HCT116 (cell line): ENCODE measurements around the gene A2ML1. TPM values are rescaled to one million over a fixed set of nuclear protein-coding genes. Genes with fewer than 3 reads are reported as not detected.

ENCODE experiments used
- ATAC-seq: fragments of 200-7000 bp; cut with Tn5 transposase; 2 replicates; pipeline ENCODE4 v1.9.1; 2020; ENCODE audit warnings: mild to moderate bottlenecking, moderate library complexity
- BruUV-seq: library from RNA; stranded (reverse); fragments of 400-500 nt; replicated peaks from 2 replicates; lab custom pipeline; 2021; lab: Mats Ljungman, UMichigan
- CTCF ChIA-PET: fragments of 300-600 bp; sonication (Branson Sonifier 250); formaldehyde crosslinking; loops from one replicate; lab custom pipeline; 2021; ENCODE audit warnings: antibody characterized with exemption; lab: Charles Lee
- POLR2A ChIA-PET: fragments of 300-600, 350-600 bp; sonication (Branson Sonifier 250); formaldehyde crosslinking; loops from one replicate; lab custom pipeline; 2021; ENCODE audit warnings: antibody characterized with exemption; lab: Charles Lee
- RAD21 ChIA-PET, 2 experiments: fragments of 300-600 bp; sonication (Branson Sonifier 250); formaldehyde crosslinking; loops; one replicate each; lab custom pipeline; 2023; ENCODE audit warnings: low total read pairs in 2 of 2; ENCODE audit not compliant: uncharacterized antibody in 2 of 2, unreplicated experiment in 2 of 2, low non-redundant PET in 1 of 2; lab: Charles Lee
- DNase-seq: peaks from one replicate; pipeline ENCODE4 v3.0.0-alpha.2; 2010; ENCODE audit warnings: low read depth, low spot score
- H2AFZ ChIP-seq: fragments of 200-600 bp; shearing (Covaris generic), sonication (generic); 2 replicates; pipeline ENCODE4 v1.6.1; 2017; ENCODE audit warnings: low read depth, mixed run types, mixed read lengths, antibody characterized with exemption, low read length; ENCODE audit not compliant: poor library complexity, severe bottlenecking
- H3K27ac ChIP-seq: 2 replicates; pipeline ENCODE4 v1.5.1; 2012; ENCODE audit warnings: low read depth, low read length
- H3K27me3 ChIP-seq: fragments of 200-600 bp; sonication (generic); 2 replicates; pipeline ENCODE4 v1.6.1; 2016; ENCODE audit warnings: mixed run types, low read length, mixed read lengths; ENCODE audit not compliant: insufficient read depth
- H3K36me3 ChIP-seq, 2 experiments: fragments of 200-500 bp in 1 of 2; fragments of 200-600 bp in 1 of 2; sonication (Bioruptor generic) in 1 of 2; sonication (generic) in 1 of 2; 2 replicates each; pipeline versions ENCODE4 v1.5.1 to v1.6.1; 2014 to 2016; ENCODE audit warnings: low read length in 2 of 2, inconsistent platforms in 1 of 2, mixed read lengths in 1 of 2, mixed run types in 1 of 2; ENCODE audit not compliant: insufficient read depth in 2 of 2, control insufficient read depth in 1 of 2
- H3K4me1 ChIP-seq, 2 experiments: fragments of 200-600 bp in 1 of 2; sonication (generic) in 1 of 2; 2 replicates each; pipeline versions ENCODE4 v1.5.1 to v1.6.1; 2012 to 2017; ENCODE audit warnings: low read length in 2 of 2, inconsistent platforms in 1 of 2, mild to moderate bottlenecking in 1 of 2, mixed read lengths in 1 of 2, mixed run types in 1 of 2, moderate library complexity in 1 of 2; ENCODE audit not compliant: insufficient read depth in 2 of 2, control insufficient read depth in 1 of 2
- H3K4me2 ChIP-seq: fragments of 200-600 bp; sonication (generic); 2 replicates; pipeline ENCODE4 v1.6.1; 2017; ENCODE audit warnings: mixed run types, low read length, mixed read lengths
- H3K4me3 ChIP-seq, 2 experiments: fragments of 200-600 bp in 1 of 2; sonication (generic) in 1 of 2; replicated peaks in 1 of 2; 2 replicates each; pipeline ENCODE4 v1.5.1; 2011 to 2016; ENCODE audit warnings: low read length in 2 of 2, control low read depth in 1 of 2, low read depth in 1 of 2, mild to moderate bottlenecking in 1 of 2, mixed read lengths in 1 of 2, mixed run types in 1 of 2
- H3K79me2 ChIP-seq: fragments of 200-600 bp; sonication (generic); 2 replicates; pipeline ENCODE4 v1.6.1; 2017; ENCODE audit warnings: mild to moderate bottlenecking, mixed run types, low read length, moderate library complexity, mixed read lengths; ENCODE audit not compliant: insufficient read depth
- H3K9ac ChIP-seq: fragments of 200-600 bp; sonication (generic); 2 replicates; pipeline ENCODE4 v1.6.1; 2016; ENCODE audit warnings: low read length, mixed read lengths
- H3K9me2 ChIP-seq: fragments of 200-600 bp; sonication (generic), shearing (Covaris generic); 2 replicates; pipeline ENCODE4 v1.6.1; 2017; ENCODE audit warnings: mixed run types, mild to moderate bottlenecking, moderate library complexity; ENCODE audit not compliant: insufficient read depth
- H3K9me3 ChIP-seq, 2 experiments: fragments of 200-500 bp in 1 of 2; fragments of 200-600 bp in 1 of 2; sonication (Bioruptor generic) in 1 of 2; sonication (generic) in 1 of 2; 2 replicates each; pipeline ENCODE4 v1.6.1; 2014 to 2017; ENCODE audit warnings: low read length in 2 of 2, mixed read lengths in 2 of 2, inconsistent platforms in 1 of 2, low read depth in 1 of 2, mild to moderate bottlenecking in 1 of 2, mixed run types in 1 of 2, moderate library complexity in 1 of 2; ENCODE audit not compliant: control insufficient read depth in 1 of 2, insufficient read depth in 1 of 2
- H4K20me1 ChIP-seq: fragments of 200-600 bp; sonication (generic), shearing (Covaris generic); 2 replicates; pipeline ENCODE4 v1.6.1; 2017; ENCODE audit warnings: mixed run types, mild to moderate bottlenecking, moderate library complexity; ENCODE audit not compliant: insufficient read depth
- ATF3 ChIP-seq: IDR thresholded peaks from 2 replicates; pipeline ENCODE4 v1.6.1; 2012
- CEBPB ChIP-seq: IDR thresholded peaks from 2 replicates; pipeline ENCODE4 v1.6.1; 2012; ENCODE audit warnings: low read depth
- CTCF ChIP-seq, 3 experiments: fragments of 200-600 bp in 1 of 3; sonication (generic) in 1 of 3; IDR thresholded peaks in 2 of 3; conservative IDR thresholded peaks in 1 of 3; 2 replicates each; pipeline ENCODE4 v1.5.1; 2012 to 2017; ENCODE audit warnings: low read depth in 2 of 3, low read length in 2 of 3, antibody characterized with exemption in 1 of 3, borderline replicate concordance in 1 of 3, control low read depth in 1 of 3, mild to moderate bottlenecking in 1 of 3, mixed read lengths in 1 of 3, mixed run types in 1 of 3, moderate library complexity in 1 of 3; ENCODE audit not compliant: insufficient read depth in 1 of 3
- EGR1 ChIP-seq: IDR thresholded peaks from 2 replicates; pipeline ENCODE4 v1.6.1; 2012; ENCODE audit warnings: low read depth
- ELF1 ChIP-seq: IDR thresholded peaks from 2 replicates; pipeline ENCODE4 v1.6.1; 2012; ENCODE audit warnings: low read depth, borderline replicate concordance
- POLR2AphosphoS5 ChIP-seq: IDR thresholded peaks from 2 replicates; pipeline ENCODE4 v1.6.1; 2011; ENCODE audit warnings: mild to moderate bottlenecking, low read depth, low read length, moderate library complexity
- RAD21 ChIP-seq: IDR thresholded peaks from 2 replicates; pipeline ENCODE4 v1.6.1; 2012; ENCODE audit warnings: low read depth, mild to moderate bottlenecking
- intact Hi-C: fragments of 100-400 bp; cut with micrococcal nuclease; formaldehyde crosslinking; loops from 2 replicates; pipeline ENCODE4 v1.10.0; 2022
- total RNA-seq: library from RNA; stranded (reverse); gene quantifications from one replicate; pipeline ENCODE4 v1.2.1, GENCODE V29; 2021; ENCODE audit not compliant: unreplicated experiment

A2ML1 gene
- total RNA-seq, 1 experiment from 2014 or later, result not detected

GRCh38 chr12:8890313-8891085, 68.1 kb downstream of the A2ML1 start:
- peak overlapping the region; percentile 95 for H2AFZ ChIP-seq
- H3K9me3 ChIP-seq, result no peaks in the 10 kb centered on the region
- peak overlapping the region; percentile 83 for H3K4me2 ChIP-seq
- peak; percentile 88 for ATAC-seq
- H4K20me1 ChIP-seq, result no peaks in the 10 kb centered on the region
- POLR2A ChIA-PET, result no interaction called here
- intact Hi-C loops, result loop anchor here (1.0 to 5.0 kb wide), 4 partner anchors 110 to 353 kb away; no protein-coding TSS in a partner anchor
- TF ChIP-seq CEBPB (peak; percentile 58; the same call in 1 of the 2 replicates), RAD21 (peak; percentile 72), EGR1 (peak; percentile 50; the same call in 1 of the 2 replicates), POLR2AphosphoS5 (no peak), CTCF (IDR thresholded peaks at IDR 0.05 in 2 of 3, conservative IDR thresholded peaks at IDR 0.05 in 1 of 3; ENCODE audit: borderline replicate concordance in 1 of 3, insufficient read depth in 1 of 3, low read depth in 2 of 3, low read length in 2 of 3) (peak; percentile 80 to 83 (median 82)), ELF1 (no peak), ATF3 (no peak)
- TF ChIP-seq, all 23 proteins: peak for 4
- H3K27ac ChIP-seq, result no peak overlapping the region
- H3K9me2 ChIP-seq, result no peaks in the 10 kb centered on the region
- DNase-seq, result no peak
- peaks cover 0 to 4% of the 10 kb centered on the region in 2 experiments; a peak in 1 of 4 replicates for H3K4me1 ChIP-seq
- ChIA-PET CTCF (interaction anchor here (0.6 to 3.0 kb wide), 24 partner anchors 9 to 346 kb away, joined by 3 to 36 read pairs (median 5); partner anchors contain the start of genes M6PR and PHC1), RAD21 (interaction anchor here (1.1 to 1.6 kb wide), 3 partner anchors 209 to 233 kb away, joined by 3 to 10 read pairs (median 5); no protein-coding TSS in a partner anchor)
- H3K27me3 ChIP-seq, result no peaks in the 10 kb centered on the region
- no peaks in the 10 kb centered on the region for H3K36me3 ChIP-seq
- BruUV-seq, result no TSS peak
- peak overlapping the region; percentile 44 to 55 for H3K4me3 ChIP-seq
- H3K9ac ChIP-seq, result peak overlapping the region; percentile 8; the same call in 1 of the 2 replicates
- no peaks in the 10 kb centered on the region for H3K79me2 ChIP-seq
